MCF 10A (cell line): ENCODE results near the gene ENC1. TPM values are rescaled to one million over a fixed set of nuclear protein-coding genes. Genes with fewer than 3 reads are reported as not detected.
A peak's percentile ranks its signal among the peaks of the same experiment; 100 is the strongest.
"Not testable (repeated sequence)": the region's sequence is repeated elsewhere in the genome, so short reads cannot be mapped to it uniquely, and the experiment has no call there.

ENCODE experiments used
- BruUV-seq: library from RNA; stranded (reverse); fragments of 400-500 nt; replicated peaks from 2 replicates; lab custom pipeline; 2021; lab: Mats Ljungman, UMichigan
- CTCF ChIA-PET: fragments of 300-600 bp; sonication (Branson Sonifier 250); formaldehyde crosslinking; extraction: SDS; loops from one replicate; lab custom pipeline; 2021; ENCODE audit warnings: antibody characterized with exemption, inconsistent platforms; lab: Yijun Ruan, JAX
- POLR2A ChIA-PET: fragments of 300-600, 350-650 bp; sonication (Branson Sonifier 250); formaldehyde crosslinking; extraction: SDS; loops from one replicate; lab custom pipeline; 2020; ENCODE audit warnings: antibody characterized with exemption, inconsistent platforms; lab: Yijun Ruan, JAX
- DNase-seq: peaks from one replicate; pipeline ENCODE4 v3.0.0-alpha.2; 2018; ENCODE audit not compliant: unreplicated experiment
- H3K27ac Mint-ChIP-seq: one replicate; pipeline ENCODE4 v1.8.0; 2022; ENCODE audit warnings: mild to moderate bottlenecking, low read depth, mixed read lengths; ENCODE audit not compliant: unreplicated experiment
- H3K27me3 Mint-ChIP-seq: one replicate; pipeline ENCODE4 v1.8.0; 2022; ENCODE audit warnings: mixed read lengths; ENCODE audit not compliant: insufficient read depth, unreplicated experiment
- H3K36me3 Mint-ChIP-seq: one replicate; pipeline ENCODE4 v1.8.0; 2022; ENCODE audit warnings: mild to moderate bottlenecking, moderate library complexity, mixed read lengths; ENCODE audit not compliant: insufficient read depth, unreplicated experiment
- H3K4me1 Mint-ChIP-seq: one replicate; pipeline ENCODE4 v1.8.0; 2022; ENCODE audit warnings: mixed read lengths; ENCODE audit not compliant: insufficient read depth, unreplicated experiment
- H3K4me3 Mint-ChIP-seq: one replicate; pipeline ENCODE4 v1.8.0; 2022; ENCODE audit warnings: mild to moderate bottlenecking, moderate library complexity, mixed read lengths; ENCODE audit not compliant: unreplicated experiment
- H3K9me3 Mint-ChIP-seq: one replicate; pipeline ENCODE4 v1.8.0; 2022; ENCODE audit warnings: mixed read lengths; ENCODE audit not compliant: unreplicated experiment
- CTCF ChIP-seq: fragments of 200-600 bp; IDR thresholded peaks from one replicate; pipeline ENCODE4 v1.8.0; 2022; ENCODE audit warnings: antibody characterized with exemption, mild to moderate bottlenecking; ENCODE audit not compliant: unreplicated experiment
- intact Hi-C: fragments of 100-400 bp; cut with micrococcal nuclease; formaldehyde crosslinking; loops from 2 replicates; pipeline ENCODE4 v1.14.1; 2022
- total RNA-seq: library from RNA; stranded (reverse); gene quantifications from 2 replicates; pipeline ENCODE4 v1.2.3, GENCODE V29; 2022

Gene ENC1
- total RNA-seq, 1 experiment from 2014 or later: 12.9 TPM

GRCh38 chr5:74684900-74685851, 44.6 kb upstream of the ENC1 start, which contains the start of gene HEXB:
HEXB (plus strand) TSS chr5:74685233; CDS start chr5:74685261, 28 bp downstream.
- intact Hi-C loops: no loop called here
- H3K27me3 Mint-ChIP-seq: no peaks in the 10 kb centered on the region
- CTCF ChIA-PET: interaction anchor here (1.4 to 3.3 kb wide), 2 partner anchors 12 to 234 kb away, joined by 5 to 12 read pairs; no protein-coding TSS in a partner anchor

DNA sequence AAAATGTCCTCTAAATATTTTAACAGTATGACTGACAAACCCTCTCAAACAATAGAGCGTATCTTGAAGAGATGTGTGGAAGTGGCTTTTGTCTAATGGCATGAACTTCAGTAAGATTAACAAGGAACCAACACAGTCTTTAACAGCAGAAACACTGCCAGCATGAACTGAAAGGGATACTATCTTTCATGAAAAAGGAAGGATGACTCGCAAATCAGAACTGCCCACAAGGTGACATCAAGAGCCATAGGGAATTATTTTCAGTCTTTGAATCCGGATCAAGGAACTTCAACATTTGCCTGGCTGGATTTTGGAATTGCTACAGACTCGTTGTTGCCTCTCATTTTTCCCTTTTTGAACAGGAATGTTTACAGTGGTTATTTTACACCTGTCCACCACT, 39.4 kb upstream of the ENC1 start:
- intact Hi-C loops: no loop called here
- BruUV-seq: no TSS peak
- Mint-ChIP-seq H3K9me3 (no peaks in the 10 kb centered on the region), H3K27me3 (no peaks in the 10 kb centered on the region), H3K36me3 (no peaks in the 10 kb centered on the region), H3K4me1 (no peaks in the 10 kb centered on the region), H3K27ac (no peak overlapping the region), H3K4me3 (no peak overlapping the region)
- no peak for TF ChIP-seq CTCF
- DNase-seq: no peak
- ChIA-PET POLR2A (interaction anchor here (0.7 kb wide), 1 partner anchor 836 kb away, joined by 3 read pairs; no protein-coding TSS in a partner anchor), CTCF (no interaction called here)

More at GRCh38 chr5:74684900-74685851, 44.6 kb upstream of the ENC1 start, which contains the start of gene HEXB:
- no peak for TF ChIP-seq CTCF
- DNase-seq: peak; percentile 85
- H3K4me3 Mint-ChIP-seq: peak within 1 kb of the TSS; percentile 80
- POLR2A ChIA-PET: interaction anchor here (0.8 to 2.0 kb wide), 9 partner anchors 12 to 332 kb away, joined by 3 to 9 read pairs (median 3); no protein-coding TSS in a partner anchor
- H3K9me3 Mint-ChIP-seq: no peaks in the 10 kb centered on the region
- H3K36me3 Mint-ChIP-seq: peaks cover 11% of the 10 kb centered on the region
- peak within 1 kb of the TSS; percentile 46 for H3K27ac Mint-ChIP-seq
- no TSS peak for BruUV-seq
- peaks cover 18% of the 10 kb centered on the region for H3K4me1 Mint-ChIP-seq

DNA sequence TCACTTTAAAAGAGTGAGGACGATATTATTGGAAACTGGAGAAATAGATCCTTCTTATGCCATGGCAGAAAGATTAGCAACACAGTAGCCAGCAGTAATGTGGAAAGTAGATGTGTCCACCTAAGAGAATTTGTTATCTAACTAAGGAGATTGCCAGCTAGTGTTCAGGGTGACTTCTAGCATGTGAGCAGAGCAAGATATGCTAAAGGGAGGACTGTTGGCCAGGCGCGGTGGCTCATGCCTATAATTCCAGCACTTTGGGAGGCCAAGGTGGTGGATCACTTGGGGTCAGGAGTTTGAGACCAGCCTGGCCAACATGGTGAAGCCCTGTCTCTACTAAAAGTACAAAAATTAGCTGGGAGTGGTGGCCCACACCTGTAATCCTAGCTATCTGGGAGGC, 38.8 kb upstream of the ENC1 start:
- POLR2A ChIA-PET, H3K27ac Mint-ChIP-seq, intact Hi-C loops, CTCF ChIA-PET, H3K36me3 Mint-ChIP-seq, H3K27me3 Mint-ChIP-seq, BruUV-seq, H3K4me3 Mint-ChIP-seq, DNase-seq, H3K9me3 Mint-ChIP-seq, H3K4me1 Mint-ChIP-seq: not testable (repeated sequence)

- intact Hi-C loops, H3K36me3 Mint-ChIP-seq, DNase-seq, BruUV-seq, H3K9me3 Mint-ChIP-seq, H3K4me3 Mint-ChIP-seq, H3K27ac Mint-ChIP-seq, H3K27me3 Mint-ChIP-seq: not testable (repeated sequence)
- H3K4me1 Mint-ChIP-seq: peaks cover 11% of the 10 kb centered on the region
- ChIA-PET POLR2A (interaction anchor here (0.8 kb wide), 1 partner anchor 37 kb away, joined by 3 read pairs; no protein-coding TSS in a partner anchor), CTCF (interaction anchor here (0.6 to 1.5 kb wide), 3 partner anchors 49 to 133 kb away, joined by 3 to 6 read pairs (median 4); partner anchors contain the start of gene GFM2)
Measured at GRCh38 chr5:74678123-74678522, 37.6 kb upstream of the ENC1 start.

GRCh38 chr5:74676466-74676865, 35.9 kb upstream of the ENC1 start:
- CTCF ChIA-PET: interaction anchor here (0.6 to 5.3 kb wide), 5 partner anchors 90 to 914 kb away, joined by 3 to 68 read pairs (median 4); partner anchors contain the start of gene GFM2
- intact Hi-C loops, H3K9me3 Mint-ChIP-seq, H3K4me3 Mint-ChIP-seq, H3K27ac Mint-ChIP-seq, H3K36me3 Mint-ChIP-seq, H3K27me3 Mint-ChIP-seq, DNase-seq, BruUV-seq: not testable (repeated sequence)
- peaks cover 13% of the 10 kb centered on the region for H3K4me1 Mint-ChIP-seq
- POLR2A ChIA-PET: interaction anchor here (1.2 kb wide), 1 partner anchor 87 kb away, joined by 3 read pairs; no protein-coding TSS in a partner anchor
